ENCODE results near the gene UGT1A7.
"Not testable (repeated sequence)": the region's sequence is repeated elsewhere in the genome, so short reads cannot be mapped to it uniquely, and the experiment has no call there.

Gene UGT1A7

GRCh38 chr2:233712611-233713261 lies 31.0 kb downstream of the UGT1A7 start, which contains the start of gene UGT1A5:
Gene UGT1A5 (plus strand): TSS chr2:233712907. CDS start chr2:233712992, 85 bp downstream.
- no peak for DNase-seq (ENCODE audit: low read depth in 1 of 2, low spot score in 1 of 2)

- no peak for DNase-seq (ENCODE audit: low read depth in 1 of 2, low spot score in 1 of 2)
Observed at GRCh38 chr2:233713262-233713615, 31.5 kb downstream of the UGT1A7 start.

- DNase-seq (ENCODE audit: low read depth in 1 of 2, low spot score in 1 of 2): no peak
Observed at GRCh38 chr2:233714121-233714520, 32.4 kb downstream of the UGT1A7 start.

GRCh38 chr2:233718552-233718951 lies 36.9 kb downstream of the UGT1A7 start, which contains the start of gene UGT1A4:
Gene UGT1A4 (plus strand): TSS chr2:233718736. CDS start chr2:233718821, 85 bp downstream.
- DNase-seq (ENCODE audit: low read depth in 1 of 2, low spot score in 1 of 2): no peak

DNA sequence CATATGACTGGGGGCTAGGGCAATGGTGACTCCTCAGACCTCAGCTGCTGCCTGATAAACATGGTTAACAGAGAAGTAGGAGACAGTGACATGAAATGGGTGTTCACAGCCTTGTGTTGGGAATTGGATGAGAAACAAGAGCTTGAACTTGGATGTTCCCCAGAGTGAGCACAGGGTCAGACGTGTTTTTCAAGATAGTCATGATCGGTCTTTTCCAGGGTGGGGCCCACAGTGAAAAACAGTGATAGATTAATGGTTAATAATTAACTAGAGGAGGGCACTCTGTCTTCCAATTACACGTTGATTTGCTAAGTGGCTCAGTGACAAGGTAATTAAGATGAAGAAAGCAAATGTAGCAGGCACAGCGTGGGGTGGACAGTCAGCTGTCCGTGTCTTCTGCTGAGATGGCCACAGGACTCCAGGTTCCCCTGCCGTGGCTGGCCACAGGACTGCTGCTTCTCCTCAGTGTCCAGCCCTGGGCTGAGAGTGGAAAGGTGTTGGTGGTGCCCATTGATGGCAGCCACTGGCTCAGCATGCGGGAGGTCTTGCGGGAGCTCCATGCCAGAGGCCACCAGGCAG lies 47.1 kb downstream of the UGT1A7 start, which contains the start of gene UGT1A3:
UGT1A3 (plus strand) TSS at position 320 of the 579 bp plus-strand sequence; CDS start at position 405, 85 bp downstream.
- no peak for DNase-seq (ENCODE audit: low read depth in 1 of 2, low spot score in 1 of 2)

GRCh38 chr2:233736868-233737653 lies 55.4 kb downstream of the UGT1A7 start:
- not testable (repeated sequence) for DNase-seq (ENCODE audit: low read depth in 1 of 2, low spot score in 1 of 2)

- no peak for DNase-seq (ENCODE audit: low read depth in 1 of 2, low spot score in 1 of 2)
Observed at GRCh38 chr2:233740870-233741269, 59.2 kb downstream of the UGT1A7 start.

DNA sequence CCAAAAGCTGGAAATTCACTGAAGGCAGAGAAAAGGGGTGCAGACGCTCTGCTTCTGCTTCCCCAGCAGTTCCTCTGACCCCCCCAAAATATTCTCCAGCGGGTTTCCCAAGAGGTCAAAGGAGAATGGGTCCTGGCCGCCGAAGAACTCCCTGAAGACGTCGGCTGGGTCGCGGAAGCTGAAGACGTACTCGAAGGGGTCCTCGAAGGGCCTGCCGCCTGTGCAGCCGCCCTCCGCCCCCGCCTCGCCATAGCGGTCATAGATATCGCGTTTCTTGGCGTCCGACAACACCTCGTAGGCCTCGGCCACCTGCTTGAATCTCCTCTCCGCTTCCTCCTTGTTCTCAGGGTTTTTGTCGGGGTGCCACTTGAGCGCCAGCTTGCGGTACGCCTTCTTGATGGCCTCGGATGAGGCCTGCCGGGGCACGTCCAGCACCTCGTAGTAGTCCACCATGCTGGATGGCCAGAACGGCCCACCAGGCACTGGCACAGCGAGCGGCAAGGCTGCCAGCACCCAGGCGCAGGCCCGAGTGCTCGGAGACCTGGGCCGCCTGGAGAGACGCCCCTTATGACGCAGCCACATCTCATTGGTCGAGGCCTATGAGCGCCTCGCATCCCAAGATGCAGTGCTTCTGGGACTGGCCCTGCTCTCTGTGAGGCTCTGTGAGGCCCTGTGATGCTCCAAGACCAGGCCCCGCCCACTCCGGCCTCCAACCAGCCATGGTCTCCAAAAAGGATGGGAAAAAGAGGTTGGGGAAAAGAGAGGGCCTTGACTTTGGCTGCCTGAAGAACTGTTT lies 62.0 kb downstream of the UGT1A7 start:
- no peak for DNase-seq (ENCODE audit: low read depth in 1 of 2, low spot score in 1 of 2)

- no peak for DNase-seq (ENCODE audit: low read depth in 1 of 2, low spot score in 1 of 2)
Observed at GRCh38 chr2:233745073-233745755, 63.5 kb downstream of the UGT1A7 start.

DNA sequence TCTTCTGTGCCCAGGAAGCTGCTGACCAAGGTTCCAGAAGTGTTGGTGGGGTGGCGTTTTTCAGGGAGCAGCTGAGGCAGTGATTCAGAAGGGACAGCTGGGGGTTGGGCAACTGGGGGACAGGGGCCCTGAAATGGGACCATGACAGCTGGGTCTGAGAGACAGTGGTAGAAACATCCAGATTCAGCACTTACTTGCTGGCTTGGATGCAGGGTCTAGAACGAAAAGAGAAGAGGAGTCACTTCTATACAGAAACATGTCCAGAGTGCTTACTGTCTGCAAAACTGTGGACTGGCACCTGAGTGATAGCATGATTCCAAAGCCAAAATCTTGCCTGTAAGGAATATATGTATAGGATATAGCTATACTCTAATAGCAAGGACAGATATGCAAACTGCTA lies 64.1 kb downstream of the UGT1A7 start:
- DNase-seq (ENCODE audit: low read depth in 1 of 2, low spot score in 1 of 2): not testable (repeated sequence)

DNA sequence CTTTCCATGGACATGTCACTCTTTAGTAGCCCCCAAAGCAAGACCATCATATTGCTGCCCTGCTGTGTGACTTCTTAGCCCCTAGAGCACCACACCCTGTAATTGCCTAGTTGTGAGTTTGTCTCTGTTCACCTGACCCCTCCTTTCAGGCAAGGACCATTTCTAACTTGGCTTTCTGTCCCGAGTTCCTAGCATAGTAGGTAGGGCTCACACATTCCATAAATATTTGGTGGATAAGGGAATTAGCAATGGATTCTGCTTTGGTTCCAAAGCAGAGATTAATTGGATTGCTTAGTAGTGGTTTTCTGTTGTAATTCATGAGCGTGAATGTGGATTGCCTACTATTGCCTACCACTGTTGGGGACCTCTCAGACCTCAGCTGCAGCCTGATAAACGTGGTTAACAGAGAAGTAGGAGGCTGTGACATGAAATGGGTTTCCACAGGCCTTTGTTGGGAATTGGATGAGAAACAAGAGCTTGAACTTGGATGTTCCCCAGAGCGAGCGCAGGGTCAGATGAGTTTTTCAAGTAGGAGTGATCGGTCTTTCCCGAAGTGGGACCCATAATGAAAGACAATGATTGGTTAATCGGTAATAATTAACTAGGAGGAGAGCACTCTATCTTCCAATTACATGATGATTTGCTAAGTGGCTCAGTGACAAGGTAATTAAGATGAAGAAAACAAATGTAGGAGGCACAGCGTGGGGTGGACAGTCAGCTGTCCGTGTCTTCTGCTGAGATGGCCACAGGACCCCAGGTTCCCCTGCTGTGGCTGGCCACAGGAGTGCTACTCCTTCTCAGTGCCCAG lies 65.0 kb downstream of the UGT1A7 start:
- no peak for DNase-seq (ENCODE audit: low read depth in 1 of 2, low spot score in 1 of 2)

DNA sequence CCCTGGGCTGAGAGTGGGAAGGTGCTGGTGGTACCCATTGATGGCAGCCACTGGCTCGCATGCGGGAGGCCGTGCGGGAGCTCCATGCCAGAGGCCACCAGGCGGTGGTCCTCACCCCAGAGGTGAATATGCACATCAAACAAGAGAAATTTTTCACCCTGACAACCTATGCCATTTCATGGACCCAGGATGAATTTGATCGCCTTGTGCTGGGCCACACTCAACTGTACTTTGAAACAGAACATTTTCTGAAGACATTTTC lies 65.5 kb downstream of the UGT1A7 start:
- no peak for DNase-seq (ENCODE audit: low read depth in 1 of 2, low spot score in 1 of 2)

DNA sequence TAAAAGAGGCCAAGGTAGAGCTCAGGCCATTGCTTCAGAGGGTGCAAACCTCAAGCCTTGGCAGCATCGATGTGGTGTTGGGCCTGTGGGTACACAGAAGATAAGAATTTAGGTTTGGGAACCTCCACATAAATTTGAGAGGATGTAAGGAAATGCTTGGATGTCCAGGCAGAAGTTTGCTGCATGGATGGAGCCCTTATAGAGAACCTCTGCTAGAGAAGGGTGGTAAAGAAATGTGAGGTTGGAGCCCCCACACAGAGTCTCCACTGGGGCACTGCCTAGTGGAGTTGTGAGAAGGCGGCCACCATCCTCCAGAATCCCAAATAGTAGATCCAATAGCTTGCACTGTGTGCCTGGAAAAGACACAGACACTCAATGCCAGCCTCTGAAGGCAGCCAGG lies 69.0 kb downstream of the UGT1A7 start:
- not testable (repeated sequence) for DNase-seq (ENCODE audit: low read depth in 1 of 2, low spot score in 1 of 2)

DNA sequence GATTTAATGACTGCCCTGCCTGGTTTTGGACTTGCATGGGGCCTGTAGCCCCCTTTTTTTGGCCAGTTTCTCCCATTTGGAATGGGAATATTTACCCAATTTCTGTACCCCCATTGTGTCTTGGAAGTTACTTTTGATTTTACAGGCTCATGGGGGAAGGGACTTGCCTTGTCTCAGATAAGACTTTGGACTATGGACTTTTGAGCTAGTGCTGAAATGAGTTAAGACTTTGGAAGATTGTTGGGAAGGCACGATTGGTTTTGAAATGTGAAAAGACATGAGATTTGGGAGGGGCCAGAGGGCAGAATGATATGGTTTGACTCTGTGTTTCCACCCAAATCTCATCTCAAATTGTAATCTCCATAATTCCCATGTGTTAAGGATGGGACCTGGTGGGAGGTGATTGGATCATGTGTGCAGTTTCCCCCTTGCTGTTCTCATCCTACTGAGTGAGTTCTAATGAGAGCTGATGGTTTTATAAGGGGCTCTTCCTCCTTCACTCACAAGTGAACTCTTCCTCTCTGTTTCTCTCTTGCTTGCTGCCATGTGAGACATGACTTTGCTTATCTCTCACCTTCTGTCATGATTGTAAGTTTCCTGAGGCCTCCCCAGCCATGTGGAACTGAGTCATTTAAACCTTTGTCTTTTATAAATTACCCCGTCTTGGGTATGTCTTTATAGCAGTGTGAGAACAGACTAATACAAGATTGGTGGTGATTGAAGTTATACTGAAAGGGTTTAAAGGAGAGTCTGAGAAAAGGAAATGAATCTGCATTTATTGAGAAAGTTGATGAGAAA lies 69.7 kb downstream of the UGT1A7 start:
- not testable (repeated sequence) for DNase-seq (ENCODE audit: low read depth in 1 of 2, low spot score in 1 of 2)

- no peak for DNase-seq (ENCODE audit: low read depth in 1 of 2, low spot score in 1 of 2)
Observed at GRCh38 chr2:233754872-233755611, 73.3 kb downstream of the UGT1A7 start.

GRCh38 chr2:233756429-233757081 lies 74.9 kb downstream of the UGT1A7 start:
- DNase-seq (ENCODE audit: low read depth in 1 of 2, low spot score in 1 of 2): no peak

- no peak for DNase-seq (ENCODE audit: low read depth in 1 of 2, low spot score in 1 of 2)
Observed at GRCh38 chr2:233758141-233758540, 76.4 kb downstream of the UGT1A7 start.

DNA sequence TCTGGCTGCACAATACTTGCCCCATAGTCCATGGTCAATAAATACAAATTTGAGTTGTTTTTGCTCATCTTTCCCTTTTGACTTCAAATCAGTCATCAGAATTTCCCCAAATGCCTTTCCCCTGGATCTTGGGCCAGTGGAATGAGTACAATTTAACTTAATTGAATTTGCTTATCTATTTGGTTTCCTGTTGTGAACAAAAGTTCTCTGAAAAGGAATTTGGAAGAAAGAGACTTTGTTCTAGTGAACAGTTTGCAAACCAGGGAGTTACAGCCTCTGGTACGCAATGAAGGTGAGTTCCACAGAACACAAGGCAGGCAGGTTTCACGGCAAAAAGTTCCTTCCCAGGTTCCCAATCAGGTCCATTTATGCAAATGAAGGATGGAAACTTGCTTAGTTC lies 77.1 kb downstream of the UGT1A7 start:
- DNase-seq (ENCODE audit: low read depth in 1 of 2, low spot score in 1 of 2): no peak
